Forelimb muscle (tissue), 1 donor: ENCODE results near the gene FRMPD4. TPM values are rescaled to one million over a fixed set of nuclear protein-coding genes. Genes with fewer than 3 reads are reported as not detected.
"Not testable (repeated sequence)": the region's sequence is repeated elsewhere in the genome, so short reads cannot be mapped to it uniquely, and the experiment has no call there.

Experiments
- DNase-seq: peaks from one replicate; pipeline ENCODE4 v3.0.0-alpha.2; 2013; ENCODE audit warnings: low read depth
- polyA plus RNA-seq: library from polyadenylated mRNA; unstranded; fragments of 120-200 nt; gene quantifications from one replicate; pipeline ENCODE4 v1.2.1, GENCODE V29; 2013; ENCODE audit not compliant: insufficient read length

The FRMPD4 gene
- polyA plus RNA-seq, 1 donor: 0.92 TPM

DNA sequence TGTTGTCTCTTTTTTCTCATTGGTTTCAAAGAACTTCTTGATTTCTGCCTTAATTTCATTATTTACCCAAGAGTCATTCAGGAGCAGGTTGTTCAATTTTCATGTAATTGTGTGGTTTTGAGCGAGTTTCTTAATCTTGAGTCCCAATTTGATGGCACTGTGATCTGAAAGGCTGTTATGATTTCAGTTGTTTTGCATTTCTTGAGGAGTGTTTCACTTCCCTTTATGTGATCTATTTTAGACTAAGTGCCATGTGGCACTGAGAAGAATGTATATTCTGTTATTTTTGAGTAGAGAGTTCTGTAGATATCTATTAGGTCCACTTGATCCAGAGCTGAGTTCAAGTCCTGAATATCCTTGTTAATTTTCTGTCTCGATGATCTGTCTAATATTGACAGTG lies 377.1 kb downstream of the FRMPD4 start:
- DNase-seq: not testable (repeated sequence)

DNA sequence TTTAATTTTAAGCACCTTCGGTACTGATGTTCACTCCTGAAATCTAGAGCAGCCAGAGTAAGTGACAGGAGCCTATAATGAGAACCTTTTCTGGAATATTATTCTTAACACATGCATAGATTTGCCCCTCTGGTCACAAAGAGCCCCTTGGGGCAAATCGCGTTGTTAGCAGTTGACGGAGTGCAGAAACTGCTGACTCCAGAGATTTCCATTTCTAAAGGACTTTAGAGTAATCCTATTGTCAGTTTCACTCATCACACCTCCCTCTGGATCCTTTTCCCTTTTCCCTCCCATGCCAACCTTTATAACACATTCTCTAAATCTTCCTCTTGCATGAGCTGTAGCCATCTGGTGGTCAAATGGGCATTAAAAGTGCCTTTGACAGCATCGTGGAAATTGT lies 388.0 kb downstream of the FRMPD4 start:
- no peak for DNase-seq

DNA sequence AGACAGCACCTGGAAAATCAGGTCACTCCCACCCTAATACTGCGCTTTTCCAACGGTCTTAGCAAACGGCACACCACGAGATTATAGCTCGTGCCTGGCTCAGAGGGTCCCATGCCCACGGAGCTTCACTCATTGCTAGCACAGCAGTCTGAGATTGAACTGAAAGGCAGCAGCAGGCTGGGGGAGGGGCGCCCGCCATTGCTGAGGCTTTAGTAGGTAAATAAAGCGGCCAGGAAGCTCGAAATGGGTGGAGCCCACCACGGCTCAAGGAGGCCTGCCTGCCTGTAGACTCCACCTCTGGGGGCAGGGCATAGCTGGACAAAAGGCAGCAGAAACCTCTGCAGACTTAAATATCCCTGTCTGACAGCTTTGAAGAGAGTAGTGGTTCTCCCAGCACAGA lies 399.8 kb downstream of the FRMPD4 start:
- DNase-seq: not testable (repeated sequence)

DNA sequence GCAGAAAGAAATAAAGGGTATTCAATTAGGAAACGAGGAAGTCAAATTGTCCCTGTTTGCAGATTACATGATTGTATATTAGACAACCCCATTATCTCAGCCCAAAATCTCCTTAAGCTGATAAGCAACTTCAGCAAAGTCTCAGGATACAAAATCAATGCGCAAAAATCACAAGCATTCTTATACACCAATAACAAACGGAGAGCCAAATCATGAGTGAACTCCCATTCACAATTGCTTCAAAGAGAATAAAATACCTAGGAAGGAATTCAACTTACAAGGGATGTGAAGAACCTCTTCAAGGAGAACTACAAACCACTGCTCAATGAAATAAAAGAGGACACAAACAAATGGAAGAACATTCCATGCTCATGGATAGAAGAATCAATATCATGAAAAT lies 404.0 kb downstream of the FRMPD4 start:
- DNase-seq: not testable (repeated sequence)

DNA sequence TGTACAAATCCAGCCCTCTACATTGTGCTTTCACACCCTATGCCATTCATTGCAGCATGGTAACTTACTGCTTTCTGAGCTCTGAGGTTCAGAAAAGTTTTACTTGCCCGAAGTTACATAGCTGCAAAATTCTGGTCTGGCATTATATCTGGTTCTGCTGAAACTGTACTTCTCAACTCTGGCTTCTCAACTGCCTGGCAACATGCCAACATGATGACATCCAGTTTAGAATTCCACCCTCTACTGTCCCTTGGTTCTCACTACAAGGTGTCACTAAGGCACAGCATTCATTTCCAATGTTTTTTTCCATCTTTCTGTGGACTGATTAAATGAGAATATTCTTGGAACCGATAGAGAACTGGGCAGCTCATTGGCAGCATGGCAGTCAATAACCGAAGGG lies 410.1 kb downstream of the FRMPD4 start:
- DNase-seq: no peak

DNA sequence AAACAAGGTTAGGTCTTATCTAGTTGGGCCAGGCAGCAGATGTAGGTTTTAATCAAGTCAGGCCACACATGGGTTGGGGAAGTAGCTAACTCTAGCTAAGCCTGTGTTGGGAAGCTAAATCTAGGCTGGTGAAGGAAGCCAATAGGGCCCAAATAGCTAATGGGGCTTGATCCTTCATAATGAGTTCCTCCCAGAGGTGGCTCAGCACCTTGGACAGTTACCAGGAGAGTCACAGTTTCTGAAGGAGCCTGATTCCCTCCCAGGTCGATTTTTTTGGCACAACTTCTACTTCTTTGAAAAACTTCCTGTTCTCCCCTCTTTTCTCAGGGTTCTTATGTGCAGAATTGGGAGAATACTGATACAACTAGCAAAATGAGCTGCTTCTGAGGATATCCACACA lies 410.5 kb downstream of the FRMPD4 start:
- DNase-seq: no peak

DNA sequence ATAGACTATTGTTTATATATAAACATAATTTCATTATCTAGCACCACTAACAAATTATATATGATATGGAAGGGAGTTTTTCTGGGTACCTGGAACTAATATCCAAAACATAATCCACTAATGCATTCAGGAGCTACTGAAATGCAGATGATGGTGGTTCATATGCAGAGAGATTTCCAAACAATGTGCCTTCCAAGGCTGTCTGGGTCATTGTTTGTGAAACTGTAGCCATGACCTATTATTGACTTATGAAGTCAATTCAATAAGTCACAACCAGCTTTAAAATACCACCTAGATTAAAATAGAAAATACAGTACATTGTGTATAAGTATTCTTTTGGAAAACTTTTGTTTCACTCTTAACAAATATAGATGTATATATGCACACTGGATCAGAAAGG lies 415.9 kb downstream of the FRMPD4 start:
- DNase-seq: no peak

DNA sequence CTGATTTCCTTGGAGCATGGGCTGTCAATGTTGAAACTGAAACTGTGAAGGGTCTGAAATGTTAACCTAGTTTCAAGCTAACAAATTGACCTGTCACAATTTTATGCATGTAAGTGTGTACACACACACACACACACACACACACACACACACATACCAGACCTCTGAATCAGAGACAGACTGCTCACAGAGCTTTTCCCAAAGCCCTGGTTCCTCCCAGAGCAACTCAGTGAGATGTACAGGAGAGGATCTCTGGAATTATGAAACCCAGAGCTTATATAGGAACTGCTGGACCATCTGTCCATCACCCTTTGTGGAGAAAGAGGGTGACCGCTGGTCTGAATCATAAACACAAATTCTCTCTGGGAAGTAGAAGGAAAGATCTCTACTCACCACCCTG lies 424.8 kb downstream of the FRMPD4 start:
- DNase-seq: no peak

DNA sequence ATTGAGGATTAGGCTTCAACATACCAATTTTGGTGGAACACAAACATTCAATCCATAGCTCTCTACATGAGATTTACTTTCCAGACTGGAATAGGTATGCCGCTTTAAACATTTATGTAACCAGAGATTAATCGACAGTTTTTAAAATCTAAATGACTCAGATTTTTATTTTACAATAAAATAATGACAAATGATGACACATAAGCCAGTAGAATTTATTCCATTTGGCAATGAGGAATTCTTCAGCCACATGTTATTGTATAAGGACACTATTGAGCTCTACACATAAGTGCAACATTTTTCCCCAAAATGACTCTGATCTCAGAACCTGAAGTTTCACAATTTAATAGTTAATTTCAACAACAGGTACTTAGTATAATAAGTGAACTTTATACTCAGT lies 425.9 kb downstream of the FRMPD4 start:
- DNase-seq: no peak

DNA sequence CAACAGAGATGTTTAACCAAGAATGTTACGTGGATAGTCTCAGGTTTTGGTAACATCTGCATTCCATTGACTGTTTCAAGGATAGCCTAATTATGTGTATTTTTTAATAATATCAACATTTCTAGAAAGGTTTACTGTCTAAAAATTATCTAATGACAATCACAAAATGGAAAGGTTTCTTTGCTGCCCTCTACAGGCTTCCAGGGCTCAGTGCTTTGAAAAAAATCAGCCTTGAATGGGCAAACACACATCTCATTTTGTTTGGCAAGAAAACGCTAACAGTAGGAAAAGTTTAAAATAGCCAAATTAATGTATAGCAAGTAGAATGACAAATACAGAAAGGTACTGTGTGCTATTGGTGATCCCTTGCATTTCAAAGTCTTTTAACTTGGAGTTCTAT lies 429.6 kb downstream of the FRMPD4 start:
- DNase-seq: peak; percentile 1

DNA sequence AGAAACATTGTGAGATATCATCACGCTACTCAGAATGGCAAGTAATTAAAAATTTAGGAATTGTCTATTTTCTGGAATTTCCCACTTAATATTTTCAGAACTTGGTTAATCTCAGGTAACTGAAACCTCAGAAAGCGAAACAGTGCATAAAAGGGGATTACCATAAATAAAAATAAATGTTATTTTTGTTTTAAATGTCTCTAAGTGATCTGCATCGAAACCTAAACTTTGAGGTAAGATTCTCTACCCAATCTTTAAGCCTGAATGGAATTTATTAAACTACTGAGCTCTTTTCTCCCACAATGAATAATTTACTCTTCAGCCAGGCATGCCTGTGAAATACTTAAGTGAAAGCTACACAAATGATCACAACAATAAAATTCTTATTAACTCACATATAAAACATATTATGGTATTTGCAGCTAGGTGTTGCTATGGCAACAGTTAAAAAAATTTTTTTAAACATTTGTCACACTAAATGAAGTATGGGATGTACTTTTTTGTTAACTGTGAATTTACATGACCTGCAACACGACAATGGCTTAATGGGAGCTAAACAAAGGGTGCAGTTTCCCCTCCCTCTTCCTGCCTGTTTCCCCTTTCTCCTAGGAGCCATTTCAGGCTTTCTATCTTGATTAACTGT lies 432.7 kb downstream of the FRMPD4 start:
- no peak for DNase-seq

DNA sequence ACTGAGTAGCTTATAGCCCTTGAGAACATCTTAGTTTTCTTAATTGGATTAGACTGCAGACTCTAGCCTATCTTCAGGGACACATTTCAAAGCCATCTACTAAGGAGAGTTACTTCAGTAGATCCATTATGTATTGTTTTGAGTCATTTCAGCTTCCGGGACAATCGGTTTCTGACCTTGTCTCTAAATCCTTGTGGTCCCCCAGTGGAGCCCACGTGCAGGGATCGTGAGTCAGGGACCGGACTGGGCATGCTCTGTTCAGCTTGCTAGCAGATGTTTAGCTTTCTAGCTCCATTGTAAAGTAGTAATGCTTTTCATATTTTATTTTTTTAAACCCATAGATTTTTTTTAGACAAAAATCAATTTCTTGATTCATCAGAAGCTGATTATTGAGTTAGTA lies 441.0 kb downstream of the FRMPD4 start:
- no peak for DNase-seq

DNA sequence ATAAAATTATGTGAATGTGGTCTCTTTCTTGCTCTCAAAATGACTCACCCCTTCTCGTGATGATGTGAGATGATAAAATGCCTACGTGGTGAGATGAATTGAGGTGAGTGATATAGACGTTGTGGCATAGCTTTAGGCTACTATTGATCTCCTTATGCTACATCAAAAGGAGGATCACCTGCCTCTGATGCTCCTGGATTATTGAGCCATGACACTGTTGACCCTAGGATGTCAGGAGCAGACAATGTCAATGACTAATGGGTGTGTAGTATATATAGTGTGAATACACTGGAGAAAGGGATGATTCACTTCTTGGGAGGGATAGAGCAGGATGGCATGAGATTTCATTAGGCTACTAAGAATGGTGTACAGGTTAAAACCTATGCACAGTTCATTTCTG lies 442.3 kb downstream of the FRMPD4 start:
- no peak for DNase-seq

DNA sequence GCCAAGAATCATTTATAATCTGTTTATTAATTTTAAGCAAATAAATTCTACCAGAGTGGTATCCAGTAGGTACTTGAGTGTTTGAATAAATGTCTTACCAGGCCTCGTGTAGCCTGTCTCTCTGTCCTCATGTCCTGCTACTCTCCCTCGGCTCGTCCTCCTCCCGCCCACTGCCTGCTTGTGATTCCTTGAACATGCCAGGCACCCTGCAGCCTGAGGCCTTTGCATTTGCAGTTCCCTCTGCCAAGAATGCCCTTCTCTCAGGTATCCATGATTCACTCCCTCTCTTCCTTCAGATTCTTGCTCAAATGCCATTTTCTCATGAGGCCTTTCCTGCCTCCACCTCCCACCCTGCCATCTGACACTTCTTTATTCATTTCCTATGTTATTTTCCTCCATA lies 443.3 kb downstream of the FRMPD4 start:
- no peak for DNase-seq

DNA sequence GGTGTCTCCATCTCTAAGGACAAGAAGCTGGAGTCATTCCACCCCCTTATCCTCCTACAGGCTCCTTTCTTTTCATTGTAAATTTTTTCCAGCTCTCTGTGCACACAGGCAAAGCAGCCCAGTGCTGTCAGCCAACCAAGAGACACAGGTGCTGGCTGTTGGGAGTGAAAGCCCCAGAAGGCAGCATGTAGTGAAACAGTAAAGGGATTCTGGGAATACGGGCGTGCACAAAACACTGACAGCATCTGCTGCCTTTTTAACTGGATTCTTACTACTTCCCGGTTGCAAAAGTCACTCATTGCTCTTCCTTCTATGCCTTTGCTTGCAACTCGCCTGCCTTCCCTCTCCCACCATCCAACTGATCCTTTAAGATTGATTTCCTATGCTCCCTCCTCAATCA lies 444.4 kb downstream of the FRMPD4 start:
- DNase-seq: no peak

DNA sequence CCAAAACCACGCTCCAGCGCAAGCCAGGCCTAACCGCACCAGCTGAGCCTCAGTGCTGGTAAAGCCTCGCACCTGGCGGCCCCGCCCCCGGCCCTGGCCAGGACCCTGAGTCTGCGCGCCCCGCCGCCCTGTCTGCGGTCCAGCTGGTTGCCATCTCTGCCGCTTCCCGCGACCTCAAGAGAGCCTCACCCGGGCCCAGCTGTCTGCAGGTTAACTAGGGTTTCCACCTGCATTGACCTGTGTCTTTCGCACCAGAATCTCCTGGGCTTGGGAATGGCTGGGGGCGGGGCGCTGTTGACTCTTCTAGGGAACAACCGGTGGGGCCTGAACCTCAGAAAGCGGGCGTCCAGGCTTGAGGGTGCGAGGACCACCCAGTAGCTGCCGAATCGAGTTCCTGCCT lies 445.3 kb downstream of the FRMPD4 start:
- no peak for DNase-seq

DNA sequence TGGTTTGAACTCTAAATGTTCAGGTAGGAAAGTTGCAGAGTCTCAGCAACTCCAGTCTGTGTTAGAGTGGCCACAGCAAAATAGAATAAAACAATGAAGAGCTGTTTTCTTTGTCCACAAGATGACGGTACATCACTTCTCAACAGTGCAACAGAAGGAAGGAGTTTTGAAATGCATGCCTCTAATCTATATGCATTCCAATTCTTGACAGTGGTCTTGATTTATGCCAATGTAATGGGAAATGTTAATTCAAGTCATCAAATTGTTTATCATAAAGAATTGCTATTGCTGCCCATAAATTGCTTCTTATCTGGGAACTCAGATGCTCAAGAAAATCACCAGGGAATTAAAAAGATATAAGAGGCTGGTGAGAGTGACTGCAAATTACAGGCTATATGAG lies 457.4 kb downstream of the FRMPD4 start:
- DNase-seq: no peak

DNA sequence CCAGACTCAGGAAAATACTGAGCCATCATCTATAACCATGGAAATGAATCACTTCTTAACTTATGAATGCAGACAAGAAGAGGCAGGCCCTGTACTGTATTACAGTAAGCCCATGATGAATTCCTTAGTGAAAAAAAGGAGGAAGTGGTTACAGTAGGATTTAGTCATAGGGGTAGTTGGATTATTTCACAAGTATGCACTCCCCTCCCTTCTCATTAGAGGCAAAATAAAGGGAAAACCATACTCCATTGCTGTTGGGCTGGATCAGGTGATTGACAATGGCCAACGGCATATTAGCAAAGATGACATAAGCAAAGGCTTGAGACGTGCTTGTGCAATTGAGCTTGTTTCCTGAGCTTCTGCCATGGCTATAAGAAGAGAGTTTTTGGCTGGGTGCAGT lies 471.8 kb downstream of the FRMPD4 start:
- no peak for DNase-seq

DNA sequence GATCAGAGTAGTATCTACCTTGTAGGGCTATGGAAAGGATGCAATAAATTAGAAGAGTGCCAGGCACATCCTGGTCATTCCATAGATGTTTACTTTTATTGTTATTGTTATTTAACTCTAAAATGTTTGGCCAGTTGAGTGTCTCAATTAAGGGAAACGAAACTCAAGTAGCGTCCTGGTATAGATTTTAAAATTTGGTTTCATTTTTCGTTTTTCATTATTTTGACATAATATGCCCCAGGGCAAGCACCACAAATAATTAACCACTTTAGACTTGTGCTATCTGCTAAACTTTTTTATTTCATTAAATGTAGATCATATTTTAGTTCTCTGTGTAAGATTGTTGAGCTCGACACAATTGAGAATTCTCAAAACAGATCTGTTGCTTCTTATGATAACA lies 473.2 kb downstream of the FRMPD4 start:
- DNase-seq: no peak

DNA sequence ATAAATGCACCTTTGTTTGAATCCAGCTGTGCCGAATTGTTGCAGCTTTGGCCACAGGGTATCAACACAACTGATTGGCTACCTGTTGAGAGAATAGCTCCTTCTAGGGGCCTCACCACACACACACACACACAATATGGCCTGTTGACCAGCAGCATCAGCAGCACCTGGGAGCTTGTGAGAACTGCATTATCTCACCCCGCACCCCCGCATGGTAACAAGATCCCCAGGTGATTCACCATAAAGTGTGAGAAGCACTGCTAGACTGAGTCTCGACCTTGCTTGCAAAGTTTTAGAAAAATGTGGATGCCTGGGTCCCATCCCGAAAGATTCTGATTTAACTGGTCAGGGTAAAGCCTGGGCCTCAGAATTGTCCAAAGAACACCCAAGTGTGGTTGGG lies 476.0 kb downstream of the FRMPD4 start:
- DNase-seq: no peak

DNA sequence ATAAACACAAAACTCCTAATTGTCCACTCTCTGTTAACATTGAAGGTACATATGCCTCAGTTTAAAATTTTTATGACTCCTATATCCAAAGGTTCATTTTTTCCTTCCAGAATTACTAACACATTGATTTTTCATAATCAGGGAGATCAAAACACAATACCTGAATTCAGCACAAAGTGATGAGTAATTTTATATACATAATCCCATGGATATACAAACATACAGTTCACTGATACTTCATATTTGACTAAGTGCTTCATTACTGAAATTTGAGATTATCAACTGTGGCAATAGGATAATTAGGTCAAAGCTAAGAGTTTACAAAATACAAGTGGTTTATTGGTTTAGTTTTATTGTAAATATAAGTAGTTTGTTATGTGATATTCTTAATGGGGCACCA lies 476.8 kb downstream of the FRMPD4 start:
- DNase-seq: no peak

DNA sequence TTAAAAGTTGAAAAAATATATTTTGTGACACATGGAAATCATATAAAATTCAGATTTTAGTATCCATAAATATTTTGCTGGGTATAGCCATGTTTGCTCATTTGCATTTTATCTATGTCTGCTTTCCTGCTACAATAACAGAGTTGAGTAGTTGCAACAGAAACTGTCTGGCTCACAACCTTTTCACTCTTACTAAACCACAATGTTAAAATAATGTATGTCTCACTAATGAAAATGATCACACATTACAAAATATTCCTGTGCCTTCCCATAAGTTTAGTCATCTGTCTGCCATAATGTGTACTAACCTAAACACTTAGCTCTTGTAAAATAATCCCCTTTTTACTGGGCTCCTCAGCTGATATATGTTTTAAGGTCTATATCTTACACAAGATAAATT lies 479.0 kb downstream of the FRMPD4 start:
- DNase-seq: no peak

DNA sequence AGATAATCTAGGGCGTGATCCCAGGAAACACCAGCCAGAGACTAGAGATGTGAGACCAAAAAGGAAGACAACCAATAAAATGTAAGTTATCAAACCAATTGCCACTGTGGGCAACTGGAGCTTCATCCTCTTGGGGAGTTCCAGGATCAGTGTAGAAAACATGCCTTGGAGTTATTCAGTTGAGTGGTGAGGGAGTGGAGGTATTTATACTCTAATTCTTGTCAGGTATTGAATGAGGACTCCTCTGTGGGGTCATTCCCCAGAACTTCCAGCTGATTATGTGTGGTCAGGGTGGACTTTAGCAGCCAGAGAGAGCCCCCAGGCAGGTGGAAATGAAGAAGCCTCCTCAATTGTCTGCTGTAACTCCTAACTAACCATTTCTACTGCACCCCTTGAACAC lies 509.0 kb downstream of the FRMPD4 start:
- DNase-seq: no peak

DNA sequence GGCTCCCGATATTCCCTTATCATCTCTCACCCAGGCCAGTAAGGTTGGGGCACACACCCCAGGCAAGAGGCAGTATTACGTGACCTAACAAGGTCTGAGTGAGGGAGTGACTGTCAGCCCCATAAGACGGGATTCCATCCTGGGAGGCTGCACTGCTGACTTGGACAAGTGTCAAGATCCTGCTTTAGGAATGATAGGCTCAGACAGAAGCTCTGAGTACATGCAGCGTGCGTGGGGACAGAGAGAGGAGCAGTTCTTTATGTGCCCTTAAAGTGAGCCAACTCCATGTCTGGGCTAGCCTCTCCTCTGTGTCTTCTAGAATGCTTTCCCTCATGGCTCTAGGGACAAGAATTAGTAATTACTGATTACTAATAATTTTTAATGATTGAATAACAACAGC lies 510.7 kb downstream of the FRMPD4 start:
- no peak for DNase-seq

DNA sequence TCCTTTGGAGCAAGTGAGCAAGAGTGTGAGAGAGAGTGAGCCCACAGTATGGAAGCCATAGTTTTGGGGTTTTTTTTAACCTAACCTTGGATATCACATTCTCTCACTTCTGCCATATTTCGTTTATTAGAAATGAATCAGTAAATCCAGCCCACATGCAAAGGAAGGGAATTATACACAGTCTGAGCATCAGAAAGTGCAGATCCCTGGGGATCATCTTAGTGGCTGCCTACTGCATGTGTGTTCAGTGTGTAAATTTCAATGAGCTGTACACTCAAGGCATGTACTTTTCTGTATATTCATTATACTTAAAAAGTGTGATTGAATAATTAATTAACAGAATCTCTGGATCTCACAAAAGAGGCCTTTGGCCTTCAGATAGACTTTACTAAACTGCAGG lies 519.2 kb downstream of the FRMPD4 start:
- no peak for DNase-seq
